HEK293 (cell line): ENCODE measurements around the gene KIAA1328.
"Not testable (repeated sequence)": the region's sequence is repeated elsewhere in the genome, so short reads cannot be mapped to it uniquely, and the experiment has no call there.

Experiments
- BCL11A ChIP-seq: fragments of 450-650 bp; formaldehyde crosslinking; IDR thresholded peaks from 2 replicates; pipeline ENCODE4 v1.5.1; 2016; ENCODE audit warnings: low read depth, missing biosample characterization, missing genetic modification characterization
- SALL2 ChIP-seq: fragments of 450-650 bp; formaldehyde crosslinking; IDR thresholded peaks from 2 replicates; pipeline ENCODE4 v1.5.0; 2017; ENCODE audit warnings: missing biosample characterization, mild to moderate bottlenecking, missing genetic modification characterization, borderline replicate concordance
- ZBTB26 ChIP-seq: fragments of 450-650 bp; formaldehyde crosslinking; optimal IDR thresholded peaks from 2 replicates; pipeline ENCODE3; 2016; ENCODE audit warnings: missing biosample characterization, mild to moderate bottlenecking, missing genetic modification characterization
- ZBTB6 ChIP-seq: fragments of 450-650 bp; formaldehyde crosslinking; IDR thresholded peaks from 2 replicates; pipeline ENCODE4 v1.5.1; 2017; ENCODE audit warnings: missing biosample characterization, missing genetic modification characterization
- ZNF274 ChIP-seq, 2 experiments: fragments of 200-500 bp in 1 of 2; fragments of 450-650 bp in 1 of 2; sonication (Bioruptor generic) in 1 of 2; formaldehyde crosslinking in 1 of 2; IDR thresholded peaks; 2 replicates each; pipeline versions ENCODE4 v1.5.1 to v1.6.1; 2014 to 2016; ENCODE audit warnings: borderline replicate concordance in 1 of 2, inconsistent platforms in 1 of 2, low read length in 1 of 2, missing biosample characterization in 1 of 2, missing genetic modification characterization in 1 of 2
- ZNF280C ChIP-seq: fragments of 450-650 bp; formaldehyde crosslinking; IDR thresholded peaks from 2 replicates; pipeline ENCODE4 v1.5.1; 2016; ENCODE audit warnings: missing biosample characterization, missing genetic modification characterization
- ZNF830 ChIP-seq: fragments of 450-650 bp; IDR thresholded peaks from 2 replicates; pipeline ENCODE4 v1.5.0; 2018; ENCODE audit warnings: missing biosample characterization, missing genetic modification characterization, low read depth, mild to moderate bottlenecking, moderate library complexity
- TF ChIP-seq, protein P1 (sequence below): fragments of 450-650 bp; formaldehyde crosslinking; IDR thresholded peaks from 2 replicates; pipeline ENCODE4 v1.5.1; 2016; ENCODE audit warnings: missing biosample characterization, missing genetic modification characterization
- TF ChIP-seq, protein P2 (sequence below): fragments of 450-650 bp; formaldehyde crosslinking; IDR thresholded peaks from 2 replicates; pipeline ENCODE4 v1.5.1; 2016; ENCODE audit warnings: missing biosample characterization, missing genetic modification characterization
- TF ChIP-seq, protein P3 (sequence below): fragments of 450-650 bp; formaldehyde crosslinking; IDR thresholded peaks from 2 replicates; pipeline ENCODE4 v1.5.1; 2016; ENCODE audit warnings: missing biosample characterization, missing genetic modification characterization, borderline replicate concordance

DNA sequence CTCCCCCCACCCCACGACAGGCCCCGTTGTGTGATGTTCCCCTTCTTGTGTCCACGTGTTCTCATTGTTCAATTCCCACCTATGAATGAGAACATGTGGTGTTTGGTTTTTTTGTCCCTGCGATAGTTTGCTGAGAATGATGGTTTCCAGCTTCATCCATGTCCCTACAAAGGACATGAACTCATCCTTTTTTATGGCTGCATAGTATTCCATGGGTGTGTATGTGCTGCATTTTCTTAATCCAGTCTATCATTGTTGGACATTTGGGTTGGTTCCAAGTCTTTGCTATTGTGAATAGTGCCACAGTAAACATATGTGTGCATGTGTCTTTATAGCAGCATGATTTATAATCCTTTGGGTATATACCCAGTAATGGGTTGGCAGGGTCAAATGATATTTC is 80.4 kb downstream of the KIAA1328 start:
- TF ChIP-seq BCL11A (tag by site-specific recombination); ZNF280C (tag by site-specific recombination); ZNF830 (tag by site-specific recombination); ZNF274 (IDR thresholded peaks at IDR 0.05; ENCODE audit: low read length); ZNF274 (tag by site-specific recombination; IDR thresholded peaks at IDR 0.05; ENCODE audit: borderline replicate concordance); ZBTB26; ZBTB6 (tag by site-specific recombination); SALL2: not testable (repeated sequence)
- TF ChIP-seq, protein P1, sequence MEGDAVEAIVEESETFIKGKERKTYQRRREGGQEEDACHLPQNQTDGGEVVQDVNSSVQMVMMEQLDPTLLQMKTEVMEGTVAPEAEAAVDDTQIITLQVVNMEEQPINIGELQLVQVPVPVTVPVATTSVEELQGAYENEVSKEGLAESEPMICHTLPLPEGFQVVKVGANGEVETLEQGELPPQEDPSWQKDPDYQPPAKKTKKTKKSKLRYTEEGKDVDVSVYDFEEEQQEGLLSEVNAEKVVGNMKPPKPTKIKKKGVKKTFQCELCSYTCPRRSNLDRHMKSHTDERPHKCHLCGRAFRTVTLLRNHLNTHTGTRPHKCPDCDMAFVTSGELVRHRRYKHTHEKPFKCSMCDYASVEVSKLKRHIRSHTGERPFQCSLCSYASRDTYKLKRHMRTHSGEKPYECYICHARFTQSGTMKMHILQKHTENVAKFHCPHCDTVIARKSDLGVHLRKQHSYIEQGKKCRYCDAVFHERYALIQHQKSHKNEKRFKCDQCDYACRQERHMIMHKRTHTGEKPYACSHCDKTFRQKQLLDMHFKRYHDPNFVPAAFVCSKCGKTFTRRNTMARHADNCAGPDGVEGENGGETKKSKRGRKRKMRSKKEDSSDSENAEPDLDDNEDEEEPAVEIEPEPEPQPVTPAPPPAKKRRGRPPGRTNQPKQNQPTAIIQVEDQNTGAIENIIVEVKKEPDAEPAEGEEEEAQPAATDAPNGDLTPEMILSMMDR (tag by site-specific recombination), result not testable (repeated sequence)
- TF ChIP-seq, protein P2, sequence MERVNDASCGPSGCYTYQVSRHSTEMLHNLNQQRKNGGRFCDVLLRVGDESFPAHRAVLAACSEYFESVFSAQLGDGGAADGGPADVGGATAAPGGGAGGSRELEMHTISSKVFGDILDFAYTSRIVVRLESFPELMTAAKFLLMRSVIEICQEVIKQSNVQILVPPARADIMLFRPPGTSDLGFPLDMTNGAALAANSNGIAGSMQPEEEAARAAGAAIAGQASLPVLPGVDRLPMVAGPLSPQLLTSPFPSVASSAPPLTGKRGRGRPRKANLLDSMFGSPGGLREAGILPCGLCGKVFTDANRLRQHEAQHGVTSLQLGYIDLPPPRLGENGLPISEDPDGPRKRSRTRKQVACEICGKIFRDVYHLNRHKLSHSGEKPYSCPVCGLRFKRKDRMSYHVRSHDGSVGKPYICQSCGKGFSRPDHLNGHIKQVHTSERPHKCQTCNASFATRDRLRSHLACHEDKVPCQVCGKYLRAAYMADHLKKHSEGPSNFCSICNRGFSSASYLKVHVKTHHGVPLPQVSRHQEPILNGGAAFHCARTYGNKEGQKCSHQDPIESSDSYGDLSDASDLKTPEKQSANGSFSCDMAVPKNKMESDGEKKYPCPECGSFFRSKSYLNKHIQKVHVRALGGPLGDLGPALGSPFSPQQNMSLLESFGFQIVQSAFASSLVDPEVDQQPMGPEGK (tag by site-specific recombination), result not testable (repeated sequence)
- TF ChIP-seq, protein P3, sequence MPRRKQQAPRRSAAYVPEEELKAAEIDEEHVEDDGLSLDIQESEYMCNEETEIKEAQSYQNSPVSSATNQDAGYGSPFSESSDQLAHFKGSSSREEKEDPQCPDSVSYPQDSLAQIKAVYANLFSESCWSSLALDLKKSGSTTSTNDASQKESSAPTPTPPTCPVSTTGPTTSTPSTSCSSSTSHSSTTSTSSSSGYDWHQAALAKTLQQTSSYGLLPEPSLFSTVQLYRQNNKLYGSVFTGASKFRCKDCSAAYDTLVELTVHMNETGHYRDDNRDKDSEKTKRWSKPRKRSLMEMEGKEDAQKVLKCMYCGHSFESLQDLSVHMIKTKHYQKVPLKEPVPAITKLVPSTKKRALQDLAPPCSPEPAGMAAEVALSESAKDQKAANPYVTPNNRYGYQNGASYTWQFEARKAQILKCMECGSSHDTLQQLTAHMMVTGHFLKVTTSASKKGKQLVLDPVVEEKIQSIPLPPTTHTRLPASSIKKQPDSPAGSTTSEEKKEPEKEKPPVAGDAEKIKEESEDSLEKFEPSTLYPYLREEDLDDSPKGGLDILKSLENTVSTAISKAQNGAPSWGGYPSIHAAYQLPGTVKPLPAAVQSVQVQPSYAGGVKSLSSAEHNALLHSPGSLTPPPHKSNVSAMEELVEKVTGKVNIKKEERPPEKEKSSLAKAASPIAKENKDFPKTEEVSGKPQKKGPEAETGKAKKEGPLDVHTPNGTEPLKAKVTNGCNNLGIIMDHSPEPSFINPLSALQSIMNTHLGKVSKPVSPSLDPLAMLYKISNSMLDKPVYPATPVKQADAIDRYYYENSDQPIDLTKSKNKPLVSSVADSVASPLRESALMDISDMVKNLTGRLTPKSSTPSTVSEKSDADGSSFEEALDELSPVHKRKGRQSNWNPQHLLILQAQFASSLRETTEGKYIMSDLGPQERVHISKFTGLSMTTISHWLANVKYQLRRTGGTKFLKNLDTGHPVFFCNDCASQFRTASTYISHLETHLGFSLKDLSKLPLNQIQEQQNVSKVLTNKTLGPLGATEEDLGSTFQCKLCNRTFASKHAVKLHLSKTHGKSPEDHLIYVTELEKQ, result not testable (repeated sequence)
